ENCODE measurements around the gene BCAR3. TPM values are rescaled to one million over a fixed set of nuclear protein-coding genes. Genes with fewer than 3 reads are reported as not detected.

The BCAR3 gene
- total RNA-seq, 6 donors from 2014 or later, result 26.3 to 48.8 (median 31.9) TPM

- ATAC-seq (ENCODE audit: low FRiP score in 2 of 2) (peak; percentile 67 to 81), DNase-seq (peak in 1 of 2 donors; percentile 44)
- H3K36me3 ChIP-seq, result no peaks in the 10 kb centered on the region
- no peak for TF ChIP-seq POLR2AphosphoS5 (IDR thresholded peaks at IDR 0.05)
- no peak for TF ChIP-seq CTCF (IDR thresholded peaks at IDR 0.05)
- no peak for TF ChIP-seq EP300 (IDR thresholded peaks at IDR 0.05)
- no peak for TF ChIP-seq POLR2A (IDR thresholded peaks at IDR 0.05)
- WGBS, 2 donors, result 13 to 20% methylated on average over 9 of the region's 9 CpGs
- H3K27ac ChIP-seq, result peak overlapping the region in 1 of 4 donors; percentile 13
- H3K27me3 ChIP-seq, result no peaks in the 10 kb centered on the region
- H3K9me3 ChIP-seq, result no peaks in the 10 kb centered on the region
- no peak overlapping the region for H3K4me3 ChIP-seq
- peaks cover 16 to 22% (median 19%) of the 10 kb centered on the region in 4 donors for H3K4me1 ChIP-seq
These were observed 27.3 kb upstream of the BCAR3 start for GRCh38 chr1:93708734-93709481.

- no peak overlapping the region for H3K4me3 ChIP-seq
- TF ChIP-seq POLR2AphosphoS5 (IDR thresholded peaks at IDR 0.05) (no peak), POLR2A (IDR thresholded peaks at IDR 0.05) (no peak), EP300 (IDR thresholded peaks at IDR 0.05) (no peak), CTCF (IDR thresholded peaks at IDR 0.05) (no peak)
- ATAC-seq (ENCODE audit: low FRiP score in 2 of 2), result peak in 1 of 2 donors; percentile 46
- peaks cover 16 to 20% (median 17%) of the 10 kb centered on the region in 4 donors for H3K4me1 ChIP-seq
- DNase-seq, result no peak
- H3K27ac ChIP-seq, result no peak overlapping the region
- H3K36me3 ChIP-seq, result no peaks in the 10 kb centered on the region
- no peaks in the 10 kb centered on the region for H3K9me3 ChIP-seq
- WGBS, 2 donors, result 73 to 76% methylated on average over 5 of the region's 5 CpGs
- no peaks in the 10 kb centered on the region for H3K27me3 ChIP-seq
These were observed 26.3 kb upstream of the BCAR3 start for GRCh38 chr1:93707956-93708355.

GRCh38 chr1:93705892-93706500 is 24.4 kb upstream of the BCAR3 start:
- TF ChIP-seq EP300 (IDR thresholded peaks at IDR 0.05) (no peak), POLR2AphosphoS5 (IDR thresholded peaks at IDR 0.05) (no peak), CTCF (IDR thresholded peaks at IDR 0.05) (no peak), POLR2A (IDR thresholded peaks at IDR 0.05) (no peak)
- H3K36me3 ChIP-seq, result no peaks in the 10 kb centered on the region
- no peak for DNase-seq
- H3K4me1 ChIP-seq, result peaks cover 27 to 34% (median 28%) of the 10 kb centered on the region in 4 donors
- no peaks in the 10 kb centered on the region for H3K9me3 ChIP-seq
- H3K27me3 ChIP-seq, result no peaks in the 10 kb centered on the region
- ATAC-seq (ENCODE audit: low FRiP score in 2 of 2), result no peak
- no peak overlapping the region for H3K27ac ChIP-seq
- no peak overlapping the region for H3K4me3 ChIP-seq
- 95 to 97% methylated on average over 3 of the region's 3 CpGs for WGBS, 2 donors

DNA sequence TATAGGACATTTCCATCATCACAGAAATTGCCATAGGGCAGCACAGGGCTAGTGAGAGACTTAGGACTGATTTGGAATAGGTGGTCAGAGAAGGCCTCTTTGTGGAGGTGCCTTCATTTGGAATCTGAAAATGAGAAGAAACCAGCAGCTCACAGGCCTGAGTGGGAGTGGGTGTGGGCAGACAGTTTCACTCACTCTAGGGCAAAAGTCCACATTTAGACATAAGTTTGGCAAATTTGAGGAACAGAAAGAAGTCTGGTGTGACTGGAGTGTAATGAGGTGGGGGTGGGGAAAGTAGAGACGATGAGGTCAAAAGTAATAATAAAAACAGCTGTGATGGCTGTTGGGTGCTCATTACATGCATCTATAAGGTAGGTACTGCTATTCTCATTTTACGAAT is 22.4 kb upstream of the BCAR3 start:
- H3K36me3 ChIP-seq, result no peaks in the 10 kb centered on the region
- ATAC-seq (ENCODE audit: low FRiP score in 2 of 2) (peak in 1 of 2 donors; percentile 55), DNase-seq (no peak)
- WGBS, 2 donors, result 66 to 95% methylated on average over 2 of the region's 2 CpGs
- peaks cover 22 to 27% (median 24%) of the 10 kb centered on the region in 4 donors for H3K4me1 ChIP-seq
- no peaks in the 10 kb centered on the region for H3K27me3 ChIP-seq
- H3K9me3 ChIP-seq, result no peaks in the 10 kb centered on the region
- no peak overlapping the region for H3K27ac ChIP-seq
- no peak for TF ChIP-seq POLR2AphosphoS5 (IDR thresholded peaks at IDR 0.05)
- TF ChIP-seq POLR2A (IDR thresholded peaks at IDR 0.05), result no peak
- TF ChIP-seq CTCF (IDR thresholded peaks at IDR 0.05), result no peak
- no peak for TF ChIP-seq EP300 (IDR thresholded peaks at IDR 0.05)
- H3K4me3 ChIP-seq, result no peak overlapping the region
